GM21717 (cell line): Measurements from ENCODE around the gene NMNAT3.

Source experiments
- ATAC-seq: cut with Tn5 transposase; IDR thresholded peaks from one replicate; pipeline ENCODE4 v1.9.1; 2021; ENCODE audit warnings: mild to moderate bottlenecking, moderate library complexity; ENCODE audit not compliant: unreplicated experiment

The NMNAT3 gene

GRCh38 chr3:139524841-139525636 lies 152.7 kb downstream of the NMNAT3 start:
- no peak for ATAC-seq

GRCh38 chr3:139523718-139524117 lies 154.1 kb downstream of the NMNAT3 start:
- no peak for ATAC-seq

- ATAC-seq: no peak
These were observed 154.6 kb downstream of the NMNAT3 start for GRCh38 chr3:139523166-139523565.

- ATAC-seq: no peak
These were observed 155.4 kb downstream of the NMNAT3 start for GRCh38 chr3:139522421-139522820.

- ATAC-seq: no peak
These were observed 156.0 kb downstream of the NMNAT3 start for GRCh38 chr3:139521816-139522215.

GRCh38 chr3:139521144-139521543 lies 156.6 kb downstream of the NMNAT3 start:
- no peak for ATAC-seq

GRCh38 chr3:139519998-139520737 lies 157.6 kb downstream of the NMNAT3 start:
- no peak for ATAC-seq

- no peak for ATAC-seq
These were observed 158.6 kb downstream of the NMNAT3 start for GRCh38 chr3:139518926-139519842.

GRCh38 chr3:139518306-139518705 lies 159.5 kb downstream of the NMNAT3 start:
- ATAC-seq: no peak

- ATAC-seq: no peak
These were observed 160.3 kb downstream of the NMNAT3 start for GRCh38 chr3:139517321-139518065.

GRCh38 chr3:139514741-139515140 lies 163.0 kb downstream of the NMNAT3 start:
- no peak for ATAC-seq
